NCI-H1694 (cell line): ENCODE measurements around the gene KCNMA1.

ENCODE experiments used
- DNase-seq: peaks from one replicate; lab custom pipeline; 2025; lab: John Stamatoyannopoulos, UW

KCNMA1 gene

GRCh38 chr10:77079592-77080300, 557.9 kb downstream of the KCNMA1 start:
- DNase-seq = no peak

GRCh38 chr10:77077316-77077945, 560.2 kb downstream of the KCNMA1 start:
- no peak for DNase-seq

GRCh38 chr10:77075926-77076325, 561.7 kb downstream of the KCNMA1 start:
- DNase-seq = no peak

- no peak for DNase-seq
These were observed 563.4 kb downstream of the KCNMA1 start for GRCh38 chr10:77074104-77074624.

- DNase-seq = no peak
These were observed 564.0 kb downstream of the KCNMA1 start for GRCh38 chr10:77073663-77073960.

- no peak for DNase-seq
These were observed 564.6 kb downstream of the KCNMA1 start for GRCh38 chr10:77072836-77073662.

GRCh38 chr10:77072361-77072835, 565.2 kb downstream of the KCNMA1 start:
- DNase-seq = no peak

- no peak for DNase-seq
These were observed 565.7 kb downstream of the KCNMA1 start for GRCh38 chr10:77071956-77072355.

GRCh38 chr10:77071001-77071511, 566.6 kb downstream of the KCNMA1 start:
- no peak for DNase-seq

GRCh38 chr10:77070346-77070745, 567.3 kb downstream of the KCNMA1 start:
- no peak for DNase-seq

GRCh38 chr10:77068969-77069368, 568.6 kb downstream of the KCNMA1 start:
- DNase-seq = no peak

GRCh38 chr10:77068272-77068671, 569.3 kb downstream of the KCNMA1 start:
- DNase-seq = no peak

GRCh38 chr10:77062381-77062780, 575.2 kb downstream of the KCNMA1 start:
- no peak for DNase-seq

- DNase-seq = no peak
These were observed 576.7 kb downstream of the KCNMA1 start for GRCh38 chr10:77060913-77061312.

GRCh38 chr10:77056650-77057049, 581.0 kb downstream of the KCNMA1 start:
- DNase-seq = no peak

GRCh38 chr10:77052593-77052992, 585.0 kb downstream of the KCNMA1 start:
- no peak for DNase-seq

- no peak for DNase-seq
These were observed 585.8 kb downstream of the KCNMA1 start for GRCh38 chr10:77051837-77052236.

GRCh38 chr10:77049896-77050295, 587.7 kb downstream of the KCNMA1 start:
- no peak for DNase-seq

- DNase-seq = no peak
These were observed 588.5 kb downstream of the KCNMA1 start for GRCh38 chr10:77049146-77049545.

- no peak for DNase-seq
These were observed 592.5 kb downstream of the KCNMA1 start for GRCh38 chr10:77045085-77045484.

GRCh38 chr10:77043420-77043763, 594.2 kb downstream of the KCNMA1 start:
- no peak for DNase-seq

GRCh38 chr10:77042706-77043419, 594.7 kb downstream of the KCNMA1 start:
- DNase-seq = no peak
